BJ (cell line): ENCODE measurements around the gene PEAR1. TPM values are rescaled to one million over a fixed set of nuclear protein-coding genes. Genes with fewer than 3 reads are reported as not detected.

Source experiments
- CTCF ChIA-PET: fragments of 350-600 bp; formaldehyde crosslinking; extraction: SDS; loops from one replicate; lab custom pipeline; 2021; ENCODE audit warnings: antibody characterized with exemption, inconsistent platforms; lab: Yijun Ruan, JAX
- POLR2A ChIA-PET: fragments of 300-600 bp; sonication (Branson Sonifier 250); formaldehyde crosslinking; extraction: SDS; loops from one replicate; lab custom pipeline; 2021; ENCODE audit warnings: antibody characterized with exemption; lab: Charles Lee
- DNase-seq: peaks from one replicate; pipeline ENCODE4 v3.0.0-alpha.2; 2011; ENCODE audit warnings: low read depth
- H3K27me3 ChIP-seq: 2 replicates; pipeline ENCODE4 v1.6.0; 2011; ENCODE audit warnings: low read length; ENCODE audit not compliant: control insufficient read depth, insufficient read depth
- H3K36me3 ChIP-seq: 2 replicates; pipeline ENCODE4 v1.5.1; 2011; ENCODE audit warnings: low read length; ENCODE audit not compliant: control insufficient read depth, insufficient read depth
- H3K4me3 ChIP-seq: 2 replicates; pipeline ENCODE4 v1.5.1; 2011; ENCODE audit warnings: low read depth, mild to moderate bottlenecking, control low read depth, low read length
- CTCF ChIP-seq: IDR thresholded peaks from 2 replicates; pipeline ENCODE4 v1.5.1; 2011; ENCODE audit warnings: low read depth, mild to moderate bottlenecking, control low read depth, inconsistent platforms, low read length, moderate library complexity; ENCODE audit not compliant: insufficient read depth
- polyA plus RNA-seq: library from polyadenylated mRNA; depleted of rRNA; stranded (reverse); fragments of >200 nt; gene quantifications from 2 replicates; pipeline ENCODE4 v1.2.3, GENCODE V29; 2011

The PEAR1 gene
- polyA plus RNA-seq, 1 experiment: 50.4 TPM

GRCh38 chr1:156857532-156857931 lies 36.0 kb upstream of the PEAR1 start:
- TF ChIP-seq CTCF: no peak
- Histone ChIP-seq H3K36me3 (no peaks in the 10 kb centered on the region), H3K27me3 (peaks cover 49% of the 10 kb centered on the region), H3K4me3 (no peak overlapping the region)
- no peak for DNase-seq
- CTCF ChIA-PET: interaction anchor here (0.9 to 13.5 kb wide), 10 partner anchors 19 to 169 kb away, joined by 3 to 290 read pairs (median 57); partner anchors contain the start of genes CRABP2, ISG20L2, LRRC71 and METTL25B
- POLR2A ChIA-PET: interaction anchor here (1.0 kb wide), 1 partner anchor 56 kb away, joined by 3 read pairs; no protein-coding TSS in a partner anchor

- ChIA-PET CTCF (interaction anchor here (0.8 to 13.5 kb wide), 13 partner anchors 16 to 234 kb away, joined by 3 to 290 read pairs (median 30); partner anchors contain the start of genes ISG20L2 and METTL25B), POLR2A (interaction anchor here (1.0 kb wide), 1 partner anchor 57 kb away, joined by 3 read pairs; no protein-coding TSS in a partner anchor)
- DNase-seq: no peak
- no peaks in the 10 kb centered on the region for H3K36me3 ChIP-seq
- H3K4me3 ChIP-seq: no peak overlapping the region
- peaks cover 57% of the 10 kb centered on the region for H3K27me3 ChIP-seq
- TF ChIP-seq CTCF: no peak
Observed at GRCh38 chr1:156858555-156858956, 35.0 kb upstream of the PEAR1 start.

GRCh38 chr1:156858959-156859522 lies 34.5 kb upstream of the PEAR1 start, which contains the start of gene INSRR:
Gene INSRR (minus strand): TSS chr1:156859117. CDS start chr1:156858621, 496 bp downstream.
- POLR2A ChIA-PET: no interaction called here
- CTCF ChIA-PET: interaction anchor here (0.8 to 13.5 kb wide), 26 partner anchors 11 to 235 kb away, joined by 3 to 290 read pairs (median 12); partner anchors contain the start of genes HDGF, ISG20L2, METTL25B and MRPL24
- H3K27me3 ChIP-seq: peaks cover 59% of the 10 kb centered on the region

GRCh38 chr1:156859523-156860112 lies 33.9 kb upstream of the PEAR1 start:
- Histone ChIP-seq H3K27me3 (peaks cover 57% of the 10 kb centered on the region), H3K36me3 (no peaks in the 10 kb centered on the region), H3K4me3 (peak overlapping the region; percentile 30)
- no peak for TF ChIP-seq CTCF
- CTCF ChIA-PET: interaction anchor here (0.7 to 13.5 kb wide), 50 partner anchors 9 to 235 kb away, joined by 3 to 290 read pairs (median 7); partner anchors contain the start of genes CRABP2, HDGF, ISG20L2 and LRRC71
- POLR2A ChIA-PET: interaction anchor here (0.5 kb wide), 1 partner anchor 67 kb away, joined by 12 read pairs; no protein-coding TSS in a partner anchor
- DNase-seq: no peak

More at GRCh38 chr1:156858959-156859522, 34.5 kb upstream of the PEAR1 start, which contains the start of gene INSRR:
- H3K36me3 ChIP-seq: no peaks in the 10 kb centered on the region
- no peak for TF ChIP-seq CTCF
- H3K4me3 ChIP-seq: peak within 1 kb of the TSS; percentile 30
- DNase-seq: no peak

GRCh38 chr1:156860113-156860627 lies 33.3 kb upstream of the PEAR1 start:
- ChIA-PET CTCF (interaction anchor here (0.7 to 13.5 kb wide), 56 partner anchors 7 to 236 kb away, joined by 3 to 290 read pairs (median 6); partner anchors contain the start of genes CRABP2, HDGF, ISG20L2 and LRRC71), POLR2A (interaction anchor here (0.5 kb wide), 1 partner anchor 67 kb away, joined by 12 read pairs; no protein-coding TSS in a partner anchor)
- no peak for DNase-seq
- Histone ChIP-seq H3K4me3 (peak overlapping the region; percentile 30), H3K36me3 (no peaks in the 10 kb centered on the region), H3K27me3 (peaks cover 56% of the 10 kb centered on the region)
- peak; percentile 84 for TF ChIP-seq CTCF
